ENCODE measurements around the gene FSTL4. TPM values are rescaled to one million over a fixed set of nuclear protein-coding genes. Genes with fewer than 3 reads are reported as not detected.

Gene FSTL4
- polyA plus RNA-seq, 3 donors, result not detected

DNA sequence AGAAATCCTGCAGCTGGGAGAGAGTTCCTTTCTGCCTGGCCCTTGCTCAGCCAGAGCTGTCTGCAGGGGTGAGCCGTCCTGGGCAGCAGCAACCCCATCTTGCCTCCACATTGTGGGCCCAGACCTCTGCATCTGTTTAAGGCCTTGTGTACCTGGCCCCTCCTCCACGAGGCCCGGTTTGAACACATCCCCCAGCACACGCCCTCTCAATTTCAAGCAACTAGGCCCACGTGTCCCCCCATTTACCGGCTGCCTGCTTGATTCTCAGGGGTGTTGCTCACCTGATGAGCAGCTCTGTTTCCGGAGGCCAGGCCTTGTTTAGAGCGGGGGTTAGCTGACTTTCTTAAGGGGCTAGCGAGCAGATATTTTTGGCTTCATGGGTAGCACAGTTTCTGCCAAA lies 378.7 kb downstream of the FSTL4 start:
- Histone ChIP-seq H3K9ac (ENCODE audit: insufficient read depth, low read length, poor library complexity, severe bottlenecking) (no peak overlapping the region), H3K4me3 (replicated peaks in 1 of 3; ENCODE audit: low read depth in 2 of 3, low read length in 3 of 3) (no peak overlapping the region), H2AFZ (ENCODE audit: insufficient read depth, low read depth, low read length, poor library complexity, severe bottlenecking) (no peak overlapping the region), H3K4me1 (ENCODE audit: control insufficient read depth in 1 of 2, insufficient read depth in 2 of 2, low read length in 2 of 2) (peaks cover 0 to 2% of the 10 kb centered on the region in 2 donors), H4K20me1 (ENCODE audit: insufficient read depth, low read length) (no peaks in the 10 kb centered on the region), H3K4me2 (replicated peaks; ENCODE audit: extremely low read depth, low read length, poor library complexity, severe bottlenecking) (no peak overlapping the region), H3K36me3 (replicated peaks in 1 of 2; ENCODE audit: control insufficient read depth in 1 of 2, insufficient read depth in 2 of 2, low read length in 2 of 2) (no peaks in the 10 kb centered on the region), H3K9me3 (replicated peaks in 1 of 2; ENCODE audit: control insufficient read depth in 1 of 2, insufficient read depth in 1 of 2, low read length in 2 of 2) (no peaks in the 10 kb centered on the region), H3K27ac (ENCODE audit: low read depth in 1 of 2, low read length in 2 of 2) (no peak overlapping the region), H3K79me2 (ENCODE audit: insufficient read depth, low read length) (no peaks in the 10 kb centered on the region), H3K27me3 (ENCODE audit: control insufficient read depth in 2 of 2, insufficient read depth in 2 of 2, low read length in 2 of 2) (no peaks in the 10 kb centered on the region)
- TF ChIP-seq, protein P1, sequence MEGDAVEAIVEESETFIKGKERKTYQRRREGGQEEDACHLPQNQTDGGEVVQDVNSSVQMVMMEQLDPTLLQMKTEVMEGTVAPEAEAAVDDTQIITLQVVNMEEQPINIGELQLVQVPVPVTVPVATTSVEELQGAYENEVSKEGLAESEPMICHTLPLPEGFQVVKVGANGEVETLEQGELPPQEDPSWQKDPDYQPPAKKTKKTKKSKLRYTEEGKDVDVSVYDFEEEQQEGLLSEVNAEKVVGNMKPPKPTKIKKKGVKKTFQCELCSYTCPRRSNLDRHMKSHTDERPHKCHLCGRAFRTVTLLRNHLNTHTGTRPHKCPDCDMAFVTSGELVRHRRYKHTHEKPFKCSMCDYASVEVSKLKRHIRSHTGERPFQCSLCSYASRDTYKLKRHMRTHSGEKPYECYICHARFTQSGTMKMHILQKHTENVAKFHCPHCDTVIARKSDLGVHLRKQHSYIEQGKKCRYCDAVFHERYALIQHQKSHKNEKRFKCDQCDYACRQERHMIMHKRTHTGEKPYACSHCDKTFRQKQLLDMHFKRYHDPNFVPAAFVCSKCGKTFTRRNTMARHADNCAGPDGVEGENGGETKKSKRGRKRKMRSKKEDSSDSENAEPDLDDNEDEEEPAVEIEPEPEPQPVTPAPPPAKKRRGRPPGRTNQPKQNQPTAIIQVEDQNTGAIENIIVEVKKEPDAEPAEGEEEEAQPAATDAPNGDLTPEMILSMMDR (IDR thresholded peaks at IDR 0.05), result no peak
- H3K4me3 Mint-ChIP-seq, result no peak overlapping the region
- H3K27ac Mint-ChIP-seq, result peak overlapping the region in 1 of 7 donors; percentile 11
- intact Hi-C loops (cut with micrococcal nuclease), result no loop called here
- DNase-seq, result no peak
- WGBS (ENCODE audit: insufficient coverage), result 95% methylated on average over 9 of the region's 9 CpGs
- peaks cover 4 to 5% (median 4%) of the 10 kb centered on the region in 3 donors for H3K27me3 Mint-ChIP-seq (ENCODE audit: low read depth in 3 of 3)
- no peaks in the 10 kb centered on the region for H3K36me3 Mint-ChIP-seq
- peaks cover 0 to 2% (median 0%) of the 10 kb centered on the region in 7 donors for H3K9me3 Mint-ChIP-seq
- H3K4me1 Mint-ChIP-seq, result peaks cover 15% of the 10 kb centered on the region

GRCh38 chr5:133232911-133233310 lies 379.4 kb downstream of the FSTL4 start:
- Histone ChIP-seq H3K9me3 (replicated peaks in 1 of 2; ENCODE audit: control insufficient read depth in 1 of 2, insufficient read depth in 1 of 2, low read length in 2 of 2) (no peaks in the 10 kb centered on the region), H3K4me2 (replicated peaks; ENCODE audit: extremely low read depth, low read length, poor library complexity, severe bottlenecking) (no peak overlapping the region), H2AFZ (ENCODE audit: insufficient read depth, low read depth, low read length, poor library complexity, severe bottlenecking) (no peak overlapping the region), H3K27me3 (ENCODE audit: control insufficient read depth in 2 of 2, insufficient read depth in 2 of 2, low read length in 2 of 2) (no peaks in the 10 kb centered on the region), H3K9ac (ENCODE audit: insufficient read depth, low read length, poor library complexity, severe bottlenecking) (no peak overlapping the region), H3K36me3 (replicated peaks in 1 of 2; ENCODE audit: control insufficient read depth in 1 of 2, insufficient read depth in 2 of 2, low read length in 2 of 2) (no peaks in the 10 kb centered on the region), H3K27ac (ENCODE audit: low read depth in 1 of 2, low read length in 2 of 2) (no peak overlapping the region), H4K20me1 (ENCODE audit: insufficient read depth, low read length) (no peaks in the 10 kb centered on the region), H3K4me1 (ENCODE audit: control insufficient read depth in 1 of 2, insufficient read depth in 2 of 2, low read length in 2 of 2) (peaks cover 0 to 2% of the 10 kb centered on the region in 2 donors), H3K4me3 (replicated peaks in 1 of 3; ENCODE audit: low read depth in 2 of 3, low read length in 3 of 3) (no peak overlapping the region), H3K79me2 (ENCODE audit: insufficient read depth, low read length) (no peaks in the 10 kb centered on the region)
- H3K27me3 Mint-ChIP-seq (ENCODE audit: low read depth in 3 of 3), result peaks cover 0 to 5% (median 4%) of the 10 kb centered on the region in 3 donors
- DNase-seq, result no peak
- WGBS (ENCODE audit: insufficient coverage), result 100% methylated on average over 4 of the region's 7 CpGs
- TF ChIP-seq, protein P1 (IDR thresholded peaks at IDR 0.05), result no peak
- peaks cover 0 to 2% (median 0%) of the 10 kb centered on the region in 7 donors for H3K9me3 Mint-ChIP-seq
- no peaks in the 10 kb centered on the region for H3K36me3 Mint-ChIP-seq
- H3K4me1 Mint-ChIP-seq, result peaks cover 15% of the 10 kb centered on the region
- intact Hi-C loops (cut with micrococcal nuclease), result no loop called here
- H3K4me3 Mint-ChIP-seq, result no peak overlapping the region
- H3K27ac Mint-ChIP-seq, result no peak overlapping the region

Measured in CD14-positive monocyte (primary cell).